OCI-LY1 (cell line): ENCODE measurements around the gene FARP1.

Experiments used
- CTCF ChIP-seq: fragments of 200-600 bp; sonication (generic), shearing (Covaris generic); IDR thresholded peaks from 2 replicates; pipeline ENCODE4 v1.5.1; 2017; ENCODE audit warnings: mild to moderate bottlenecking, antibody characterized with exemption, low read length, moderate library complexity, mixed read lengths
- EZH2 ChIP-seq: fragments of 200-600 bp; sonication (generic), shearing (Covaris generic); IDR thresholded peaks from 2 replicates; pipeline ENCODE4 v1.8.0; 2017; ENCODE audit warnings: borderline replicate concordance, mixed run types, mild to moderate bottlenecking, antibody characterized with exemption, low read length, moderate library complexity, mixed read lengths

- TF ChIP-seq CTCF (no peak), EZH2 (no peak)
These were observed 156.5 kb downstream of the FARP1 start for GRCh38 chr13:98299235-98299965.
